ENCODE data around the gene DNAJC15.

- TF ChIP-seq EZH2 (IDR thresholded peaks at IDR 0.05; ENCODE audit: low read length, missing control alignments) (no peak), CTCF (conservative IDR thresholded peaks at IDR 0.05 in 1 of 2, IDR thresholded peaks at IDR 0.05 in 1 of 2; ENCODE audit: low read depth in 1 of 2, low read length in 2 of 2) (no peak)
These were observed 95.1 kb downstream of the DNAJC15 start for GRCh38 chr13:43118521-43118920.

Measured in fibroblast of lung (primary cell).